Stimulated activated CD8-positive, alpha-beta memory T cell treated with anti-CD3 and anti-CD28 coated beads, Interleukin-12 subunit alpha, Interleukin-12 subunit beta, amount 100 ng/mL, for 24 hours (primary cell): ENCODE data around the gene GATD1.

ENCODE experiments used
- DNase-seq: peaks from one replicate; pipeline ENCODE4 v3.0.0-alpha.2; 2020; ENCODE audit errors: extremely low read depth

GATD1 gene

GRCh38 chr11:795634-796564 lies 18.6 kb upstream of the GATD1 start:
- DNase-seq = peak; percentile 68

GRCh38 chr11:794766-795633 lies 17.7 kb upstream of the GATD1 start:
- DNase-seq = no peak

- no peak for DNase-seq
Observed at GRCh38 chr11:794013-794765, 16.9 kb upstream of the GATD1 start.

- DNase-seq = no peak
Observed at GRCh38 chr11:793556-793955, 16.3 kb upstream of the GATD1 start.

GRCh38 chr11:792873-793272 lies 15.6 kb upstream of the GATD1 start:
- no peak for DNase-seq

GRCh38 chr11:792535-792821 lies 15.2 kb upstream of the GATD1 start:
- DNase-seq = no peak

GRCh38 chr11:791658-792534 lies 14.6 kb upstream of the GATD1 start:
- DNase-seq = no peak

GRCh38 chr11:790721-791564 lies 13.7 kb upstream of the GATD1 start:
- DNase-seq = no peak

- no peak for DNase-seq
Observed at GRCh38 chr11:789943-790342, 12.7 kb upstream of the GATD1 start, which contains the start of gene CEND1. CEND1 (minus strand) TSS chr11:790090; CDS start chr11:788576, 1,514 bp downstream.

GRCh38 chr11:788953-789940 lies 12.0 kb upstream of the GATD1 start:
- no peak for DNase-seq

- no peak for DNase-seq
Observed at GRCh38 chr11:788009-788640, 10.8 kb upstream of the GATD1 start.

- no peak for DNase-seq
Observed at GRCh38 chr11:787084-787675, 9.9 kb upstream of the GATD1 start.

- no peak for DNase-seq
Observed at GRCh38 chr11:786235-787083, 9.2 kb upstream of the GATD1 start.

GRCh38 chr11:783581-784015 lies 6.3 kb upstream of the GATD1 start:
- DNase-seq = no peak

GRCh38 chr11:782264-783174 lies 5.2 kb upstream of the GATD1 start:
- no peak for DNase-seq

GRCh38 chr11:779955-780532 lies 2.8 kb upstream of the GATD1 start:
- DNase-seq = no peak
